Activated CD4-positive, alpha-beta T cell treated with anti-CD3 and anti-CD28 coated beads, Interleukin-2, amount 50 U/mL, for 48 hours (primary cell): ENCODE data around the gene STRA8.
A peak's percentile ranks its signal among the peaks of the same experiment; 100 is the strongest.

ENCODE experiments used
- DNase-seq, 2 experiments: peaks; one replicate each; pipeline ENCODE4 v3.0.0-alpha.2; 2020

Gene STRA8, protein sequence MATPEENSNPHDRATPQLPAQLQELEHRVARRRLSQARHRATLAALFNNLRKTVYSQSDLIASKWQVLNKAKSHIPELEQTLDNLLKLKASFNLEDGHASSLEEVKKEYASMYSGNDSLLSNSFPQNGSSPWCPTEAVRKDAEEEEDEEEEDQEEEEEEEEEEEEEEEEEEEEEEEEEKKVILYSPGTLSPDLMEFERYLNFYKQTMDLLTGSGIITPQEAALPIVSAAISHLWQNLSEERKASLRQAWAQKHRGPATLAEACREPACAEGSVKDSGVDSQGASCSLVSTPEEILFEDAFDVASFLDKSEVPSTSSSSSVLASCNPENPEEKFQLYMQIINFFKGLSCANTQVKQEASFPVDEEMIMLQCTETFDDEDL

DNA sequence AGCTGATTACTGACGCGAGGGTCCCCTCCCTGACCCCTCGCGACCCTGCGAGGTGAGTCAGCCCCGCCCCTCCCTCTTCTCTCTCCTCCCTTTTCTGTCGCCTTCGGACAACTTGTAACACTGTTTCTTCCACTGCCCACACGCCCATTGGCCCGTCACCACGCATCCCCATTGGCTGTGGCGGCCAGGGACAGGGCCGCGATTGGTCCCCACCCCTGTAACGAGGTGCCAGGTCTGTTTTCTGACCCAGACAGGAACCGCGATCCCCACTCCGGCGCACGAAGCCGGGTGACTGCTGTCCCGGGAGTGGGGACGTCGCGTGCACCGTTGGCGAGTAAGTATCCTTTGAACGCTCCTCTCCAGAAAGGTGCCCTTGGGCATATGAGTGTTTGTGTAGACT lies at the start of gene STRA8:
TSS of gene STRA8 (plus strand) at position 269 of the 400 bp plus-strand sequence. CDS start 6,687 bp downstream, outside the sequence.
- DNase-seq: no peak

DNA sequence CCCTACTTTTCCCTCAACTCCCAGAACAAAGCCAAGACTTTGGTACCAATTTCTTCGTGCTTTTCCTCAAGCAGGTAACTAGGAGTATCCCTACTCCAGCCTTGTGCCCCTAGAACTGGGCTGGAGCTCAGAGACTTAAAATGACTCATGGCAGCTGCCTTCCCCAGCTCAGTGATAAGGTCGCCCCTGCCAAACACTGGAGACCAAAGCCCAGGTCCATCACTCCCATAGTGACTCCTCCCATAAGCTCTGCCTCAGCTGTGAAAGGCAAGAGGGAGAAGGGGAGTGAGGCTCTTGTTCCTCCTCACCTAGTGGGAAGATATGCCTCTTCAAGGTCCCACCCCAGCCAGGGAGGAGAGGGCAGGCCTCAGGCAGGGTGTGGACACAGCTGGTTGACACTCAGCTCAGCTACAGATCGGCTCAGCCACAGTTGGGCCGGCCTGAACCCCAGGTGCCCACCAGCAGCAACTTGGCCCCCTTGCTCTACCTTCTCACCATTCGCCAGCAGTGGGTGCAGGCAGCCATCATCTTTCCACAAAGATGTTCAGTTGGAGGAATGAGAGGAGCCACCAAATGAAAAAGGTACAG lies 49.3 kb upstream of the STRA8 start:
- no peak for DNase-seq

DNA sequence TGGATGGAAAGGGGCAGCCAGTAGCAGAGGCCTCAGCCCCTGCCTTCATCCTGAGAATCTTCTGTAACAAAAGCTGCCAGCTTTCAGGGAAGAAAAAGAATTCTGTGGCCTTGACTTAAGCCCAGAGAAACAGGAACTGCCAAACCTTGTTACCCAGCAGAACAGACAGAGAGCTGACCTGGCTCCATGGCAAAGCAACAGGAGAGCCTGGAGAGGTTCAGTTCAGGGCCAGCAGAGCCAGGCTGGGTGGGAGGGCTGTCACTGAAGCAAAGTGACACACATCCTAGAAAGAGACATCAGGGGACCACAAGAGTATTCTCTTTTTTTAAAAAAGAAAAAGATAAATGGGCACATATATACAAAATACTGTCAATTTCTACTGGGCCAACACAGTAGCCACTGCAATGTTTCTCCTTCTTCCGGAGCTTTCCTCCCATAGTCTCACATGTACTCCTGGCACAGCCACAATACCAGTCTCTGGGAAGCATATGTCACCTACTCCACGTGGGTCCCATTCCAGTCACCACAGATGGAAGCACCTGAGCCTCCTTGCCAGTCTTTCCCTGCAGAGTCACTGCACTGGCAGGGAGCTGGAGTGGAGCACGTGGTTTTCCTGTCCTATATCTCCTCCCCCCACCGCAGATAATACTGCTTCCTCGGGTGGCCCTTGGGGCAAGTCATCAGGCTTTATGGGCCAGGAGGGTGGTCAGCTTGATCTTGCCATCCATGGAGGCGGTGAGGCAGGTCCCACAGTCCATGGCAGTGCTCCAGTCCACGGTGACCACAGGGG lies 48.0 kb upstream of the STRA8 start:
- DNase-seq: no peak

DNA sequence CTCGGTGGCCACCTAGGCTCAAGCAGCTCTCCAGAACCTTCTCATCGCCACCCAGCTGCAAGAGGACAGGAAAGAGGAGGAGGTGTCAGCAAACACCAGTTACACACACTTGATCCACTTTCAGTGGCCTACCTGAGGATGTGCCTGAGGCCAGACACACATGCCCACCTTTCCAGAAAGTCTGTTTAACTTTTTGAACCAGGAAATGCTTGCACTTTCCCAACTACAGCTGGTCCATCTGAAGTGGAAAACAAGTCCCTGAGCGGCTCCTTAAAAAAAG lies 47.4 kb upstream of the STRA8 start:
- DNase-seq: no peak

DNA sequence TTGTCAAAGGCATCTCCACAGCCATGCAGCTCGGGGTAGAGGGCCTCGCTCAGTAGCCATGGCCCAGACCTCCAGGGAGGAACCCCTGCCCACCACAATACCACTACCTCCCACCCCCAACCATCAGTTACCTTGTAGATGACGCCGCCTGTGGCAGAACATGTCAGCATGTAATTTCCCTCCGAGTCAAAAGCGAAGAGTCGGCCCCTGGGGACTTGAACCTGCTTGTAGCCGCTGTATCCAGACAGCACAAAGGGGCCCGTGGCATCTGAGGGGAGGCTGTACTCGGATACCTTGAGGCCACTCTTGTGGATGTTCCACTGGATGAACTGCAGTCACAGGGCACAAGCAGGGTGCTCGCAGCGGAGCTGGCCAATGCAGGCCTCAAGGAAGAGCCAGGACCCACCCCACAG lies 46.8 kb upstream of the STRA8 start:
- peak in 1 of 2 experiments; percentile 46 for DNase-seq

DNA sequence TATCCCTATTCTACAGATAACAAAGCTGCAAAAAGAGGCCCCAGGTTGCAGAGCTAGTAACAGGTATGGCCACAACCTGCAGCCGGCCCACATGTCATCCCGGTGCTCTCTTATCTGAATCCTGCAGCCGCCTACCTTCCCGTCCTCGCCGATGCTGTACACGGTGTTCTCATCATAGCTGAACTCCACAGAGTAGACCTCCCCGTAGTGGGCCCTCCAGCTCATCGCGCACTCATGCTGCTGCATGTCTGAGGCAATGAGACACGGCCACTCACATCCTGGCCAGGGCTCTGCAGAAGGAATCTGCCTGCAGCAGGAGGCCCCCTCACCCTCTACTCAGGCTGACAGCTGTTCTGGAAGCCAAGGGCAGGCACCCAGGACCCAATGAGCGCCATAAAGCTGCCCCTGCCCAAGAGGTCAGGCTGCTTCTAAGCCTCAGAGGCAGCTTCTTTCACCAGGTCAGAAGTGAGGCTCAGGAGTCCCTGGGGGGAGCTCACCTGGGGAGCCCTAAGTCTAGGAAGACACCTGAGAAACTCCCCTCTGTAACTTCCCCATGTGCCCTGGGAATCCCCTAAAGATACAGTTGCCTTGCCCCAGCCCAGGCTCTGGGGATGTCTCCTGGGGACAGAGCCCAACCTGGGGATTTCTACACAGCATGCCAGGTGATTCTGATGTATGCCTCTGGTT lies 45.2 kb upstream of the STRA8 start:
- DNase-seq: no peak

DNA sequence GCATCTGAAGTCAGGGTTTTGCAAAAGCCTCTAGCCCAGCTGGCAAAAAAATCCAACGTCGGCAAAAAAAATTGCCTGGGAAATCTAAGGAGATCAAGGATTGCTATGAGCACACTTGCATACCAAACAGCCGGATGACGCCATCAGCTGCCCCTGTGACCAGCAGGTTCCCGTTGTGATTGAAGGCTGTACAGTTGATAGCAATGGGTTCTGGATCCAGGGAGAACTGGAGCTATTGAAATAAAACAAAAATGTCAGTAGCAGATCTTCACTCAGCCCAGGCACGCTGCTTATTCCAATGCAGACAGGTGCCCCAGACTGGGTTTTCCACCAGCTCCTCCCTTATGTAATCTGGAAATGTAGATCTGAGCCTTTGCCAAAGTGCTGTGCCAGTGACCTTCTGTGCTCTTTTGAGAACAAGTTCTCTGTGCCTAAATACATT lies 44.4 kb upstream of the STRA8 start:
- no peak for DNase-seq

DNA sequence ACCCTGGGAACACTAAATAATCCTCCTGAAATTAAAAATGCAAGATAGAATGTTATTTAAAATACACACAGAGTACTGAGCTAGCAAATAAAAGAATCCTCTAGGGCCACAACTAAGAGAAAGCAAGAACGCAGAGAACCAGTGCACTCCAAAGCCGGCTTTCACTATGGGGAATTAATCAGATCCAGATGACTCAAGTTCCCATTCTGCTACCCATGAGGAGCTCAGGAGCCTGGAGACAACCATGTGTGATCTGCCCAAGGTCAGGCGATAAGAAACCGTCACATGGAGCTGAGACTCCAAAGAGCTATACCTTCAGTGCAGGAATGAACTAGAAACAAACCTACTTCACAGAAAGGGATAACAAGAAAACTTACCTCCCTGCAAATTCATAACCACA lies 43.7 kb upstream of the STRA8 start:
- DNase-seq: no peak

DNA sequence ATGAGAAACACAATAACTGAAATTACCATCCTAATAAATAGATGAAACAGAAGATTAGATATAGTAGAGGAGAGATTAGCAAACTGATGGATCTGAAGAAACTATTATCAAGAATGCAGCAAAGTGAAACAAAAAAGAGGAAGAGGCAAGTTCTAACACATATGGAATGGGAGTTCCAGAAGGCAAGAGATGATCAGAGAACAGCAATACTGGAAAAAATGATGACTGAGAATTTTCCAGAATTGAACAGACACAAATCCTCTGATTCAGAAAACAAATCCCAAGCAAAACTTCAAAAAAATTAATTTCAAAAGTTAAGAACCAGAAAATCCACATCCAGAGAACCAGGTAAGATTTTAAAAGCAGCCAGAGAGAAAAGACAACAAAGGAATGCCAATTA lies 42.9 kb upstream of the STRA8 start:
- no peak for DNase-seq

DNA sequence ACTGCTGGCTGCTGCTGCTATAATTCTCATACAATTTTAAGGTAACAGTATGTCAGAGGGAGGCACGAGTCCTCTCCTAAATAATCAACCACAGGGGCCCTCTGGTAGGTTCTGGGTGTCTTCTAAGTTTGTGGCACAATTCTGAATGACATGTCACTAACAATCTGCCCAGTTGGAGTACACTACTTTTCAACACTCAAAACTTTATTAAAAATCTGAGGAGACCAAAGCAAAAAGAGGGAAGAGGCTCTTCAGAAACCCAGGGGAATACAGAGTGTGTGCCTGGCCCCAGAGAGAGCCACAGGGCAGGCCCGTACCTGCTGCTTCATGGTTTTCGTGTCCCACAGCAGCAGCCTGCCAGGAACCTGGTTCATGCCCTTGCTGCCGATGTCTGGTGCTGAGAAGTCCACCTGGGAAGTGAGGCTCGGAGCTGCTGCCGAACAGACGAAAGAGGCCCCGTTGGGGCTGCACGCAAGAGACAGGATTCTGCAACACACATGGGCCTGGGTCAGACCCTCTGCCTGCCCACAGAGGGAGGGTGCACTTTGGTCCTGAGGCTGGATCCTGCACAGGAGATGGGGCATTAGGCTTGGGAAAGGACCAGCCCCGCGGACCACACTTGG lies 40.6 kb upstream of the STRA8 start:
- no peak for DNase-seq

DNA sequence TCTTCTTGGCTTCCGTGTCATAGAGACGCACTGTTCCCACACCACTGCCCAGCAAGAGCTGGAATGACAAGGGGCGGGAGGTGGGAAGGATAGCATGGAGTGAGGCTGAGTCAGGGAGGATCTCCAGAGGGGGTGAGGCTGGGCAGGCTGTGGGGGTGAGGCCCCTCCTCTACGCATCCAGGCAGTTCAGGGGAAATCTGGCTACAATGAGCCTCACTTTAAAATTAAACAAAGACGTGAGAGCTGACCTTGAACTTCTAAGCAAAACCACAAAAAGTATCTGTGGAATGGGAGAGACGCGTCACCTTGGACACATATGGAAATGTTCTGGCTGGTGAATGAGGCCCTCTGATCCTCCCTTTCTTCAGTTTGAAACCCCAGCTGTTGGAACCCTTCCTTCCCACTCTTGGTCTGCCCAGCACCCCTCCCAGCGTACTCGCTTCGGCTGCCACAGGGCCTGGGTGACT lies 40.0 kb upstream of the STRA8 start:
- DNase-seq: no peak

DNA sequence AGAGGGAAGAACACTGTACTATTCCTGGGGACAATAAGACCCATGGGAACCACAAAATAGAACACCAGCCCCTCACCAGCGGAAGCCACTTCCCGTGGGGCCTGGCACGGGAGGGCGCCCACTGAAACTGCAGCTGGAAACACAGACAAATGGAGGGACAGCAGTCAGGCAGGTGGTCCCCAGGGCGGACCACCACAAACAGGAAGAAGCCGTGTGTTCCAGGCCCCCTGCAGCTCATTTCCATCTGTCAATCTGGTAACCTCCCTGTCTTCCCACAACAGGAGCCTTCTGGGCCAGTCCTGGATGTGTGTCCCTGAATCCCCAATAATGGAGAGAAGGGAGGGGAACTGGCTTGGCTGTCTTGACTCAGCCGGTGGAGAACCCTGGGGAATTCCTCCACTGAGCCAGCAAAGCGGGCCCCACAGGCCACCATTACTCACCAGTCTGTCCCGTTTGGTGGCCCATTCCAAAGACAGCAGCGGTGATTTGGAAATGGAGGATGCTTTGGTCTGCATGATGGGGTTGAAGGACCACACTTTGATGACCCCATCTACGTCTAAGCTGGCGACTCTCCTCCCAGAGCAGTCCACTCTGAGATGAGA lies 39.0 kb upstream of the STRA8 start:
- DNase-seq: no peak

DNA sequence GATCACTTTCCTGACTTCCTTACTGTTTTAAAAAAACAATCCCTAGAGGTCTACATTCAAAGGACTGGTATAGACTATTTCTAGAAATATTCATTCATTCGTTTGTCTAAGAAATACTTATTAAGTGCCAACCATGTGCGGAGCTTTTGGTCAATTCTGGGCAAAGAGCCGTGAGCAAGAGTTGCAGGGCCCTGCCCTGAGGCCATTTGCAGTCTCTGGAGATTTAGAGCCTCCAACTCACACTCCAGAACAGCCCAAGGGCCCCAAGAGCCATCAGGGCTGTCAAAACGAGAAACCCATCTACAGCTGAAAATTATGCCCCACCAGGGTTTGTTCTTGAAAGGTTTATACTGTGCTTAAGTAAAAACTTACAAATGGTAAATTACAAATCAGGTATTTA lies 38.5 kb upstream of the STRA8 start:
- no peak for DNase-seq

DNA sequence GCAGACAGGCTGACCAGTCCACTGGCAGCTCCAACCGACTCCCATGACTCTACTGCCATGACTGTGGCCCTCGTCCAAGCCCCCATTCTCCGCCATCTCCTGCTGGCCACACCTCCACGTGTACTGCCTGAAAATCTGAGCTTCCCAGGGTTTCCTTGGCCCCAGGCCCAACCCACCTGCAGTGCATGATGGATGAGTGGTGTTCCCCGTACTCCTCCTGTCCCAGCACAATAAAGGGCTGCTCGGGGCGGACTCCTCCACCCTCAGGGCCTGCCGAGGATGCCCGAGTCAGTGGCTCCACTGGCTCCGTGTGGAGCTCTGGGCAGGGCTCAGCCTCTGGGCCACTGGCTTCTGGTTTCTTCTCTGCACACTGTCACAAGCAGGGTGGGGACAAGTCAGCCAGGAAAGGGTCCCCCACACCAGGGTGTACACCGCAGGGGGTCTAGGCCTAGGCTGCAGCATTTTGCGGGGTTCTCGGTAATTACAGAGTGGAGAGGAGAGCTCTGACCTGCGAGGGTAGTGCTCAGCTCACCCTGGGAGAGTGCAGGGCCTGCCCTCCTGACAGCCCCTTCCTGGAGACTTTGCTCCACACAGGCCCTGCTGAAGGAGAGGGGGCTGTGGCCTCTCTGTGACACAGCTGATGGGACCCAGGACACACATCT lies 37.5 kb upstream of the STRA8 start:
- no peak for DNase-seq

DNA sequence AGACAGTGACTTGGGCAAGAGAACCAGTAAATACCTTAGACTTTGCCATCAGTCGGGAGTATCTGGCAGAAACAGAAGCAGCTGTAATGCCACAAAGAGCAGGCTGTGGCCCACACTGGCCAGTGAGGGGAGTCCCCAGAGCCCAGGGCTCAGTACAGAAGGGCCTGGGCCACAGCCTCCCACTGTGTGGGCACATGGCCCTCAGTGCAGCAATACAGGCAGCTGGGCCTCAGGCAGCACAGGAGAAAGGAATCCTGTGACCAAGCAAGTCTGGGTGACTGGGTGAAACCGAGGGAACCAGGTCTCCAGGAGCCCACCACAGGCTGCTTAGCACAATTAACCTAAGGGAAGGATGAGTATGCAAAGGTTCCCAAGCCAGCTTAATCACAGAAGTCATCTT lies 36.3 kb upstream of the STRA8 start:
- DNase-seq: no peak

DNA sequence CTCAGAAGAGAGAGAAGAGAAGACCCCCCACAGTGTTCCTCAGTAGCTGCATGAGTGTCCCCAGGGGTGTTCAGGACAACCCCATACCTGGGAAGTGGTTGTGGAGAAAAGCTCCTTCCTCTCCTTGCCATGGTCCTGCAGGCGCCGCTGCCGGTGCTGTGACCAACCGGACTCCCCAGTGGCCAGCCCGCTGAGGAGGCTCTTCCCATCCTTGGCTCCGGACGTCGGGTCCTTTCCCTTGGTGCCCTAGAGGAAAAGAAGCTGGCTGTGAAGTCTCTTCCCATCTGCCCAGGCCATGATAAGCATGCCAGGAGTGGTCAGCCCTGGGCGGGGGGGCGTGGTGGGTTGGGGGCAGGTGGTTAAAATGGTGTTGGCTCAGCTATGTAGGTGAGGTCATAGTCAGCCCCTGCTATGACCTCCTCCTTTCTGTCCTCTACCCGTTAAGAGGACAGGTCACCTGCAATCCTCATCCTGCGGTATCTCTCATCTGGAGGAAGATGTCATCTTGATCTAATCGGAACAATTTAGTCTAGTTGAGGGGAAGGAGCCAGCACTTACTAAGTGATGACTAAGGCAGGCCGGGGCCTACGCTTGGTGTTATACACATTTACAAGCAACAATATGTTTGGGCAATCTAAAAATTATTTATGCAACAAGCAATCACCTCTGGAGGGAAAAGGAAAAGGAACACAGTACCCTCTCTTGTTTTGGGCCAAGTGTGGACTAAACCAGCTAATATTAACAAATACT lies 35.6 kb upstream of the STRA8 start:
- no peak for DNase-seq

DNA sequence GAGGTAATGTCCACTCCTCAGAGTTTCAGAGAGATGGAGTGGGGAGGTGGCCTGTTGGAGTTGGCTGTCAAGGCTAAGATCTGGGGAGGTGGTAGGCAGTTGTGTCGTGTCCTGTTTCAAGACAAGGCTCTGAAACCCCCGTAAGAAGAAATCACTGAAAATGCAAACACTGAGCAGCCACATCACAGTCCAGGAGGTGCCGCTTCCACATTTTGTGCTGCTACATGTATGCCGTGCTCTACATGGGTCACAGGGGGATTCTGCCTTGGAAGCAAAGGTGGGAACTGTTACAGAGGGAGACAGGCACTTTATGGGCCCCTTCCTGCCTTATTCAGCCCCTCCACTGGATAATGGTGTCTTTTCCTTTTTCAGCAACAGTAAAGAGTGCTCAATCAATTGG lies 34.2 kb upstream of the STRA8 start:
- DNase-seq: no peak

DNA sequence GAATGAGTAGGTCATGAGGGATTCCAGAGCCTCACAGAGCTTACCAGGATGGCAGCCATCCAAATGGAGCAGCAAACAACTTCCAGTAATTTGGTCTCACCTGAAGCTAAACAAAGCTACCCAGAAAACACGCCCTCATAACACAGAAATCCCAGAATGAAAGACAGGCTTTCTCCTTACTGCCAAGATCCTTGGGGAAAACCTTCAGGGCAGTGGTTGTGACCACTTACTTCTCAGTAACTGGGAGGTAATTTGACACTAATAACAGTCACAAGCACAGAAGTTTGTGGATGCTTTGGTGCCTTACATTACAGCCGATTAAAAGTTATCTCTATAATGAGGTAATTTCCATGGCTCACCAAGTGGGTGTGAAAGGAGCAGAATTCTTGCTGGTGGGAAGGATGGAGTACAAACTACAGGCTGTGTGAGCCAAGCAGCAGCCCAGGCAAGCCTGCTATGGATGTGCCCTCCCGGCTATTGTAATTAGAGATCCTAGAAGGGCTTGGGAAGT lies 32.8 kb upstream of the STRA8 start:
- no peak for DNase-seq

DNA sequence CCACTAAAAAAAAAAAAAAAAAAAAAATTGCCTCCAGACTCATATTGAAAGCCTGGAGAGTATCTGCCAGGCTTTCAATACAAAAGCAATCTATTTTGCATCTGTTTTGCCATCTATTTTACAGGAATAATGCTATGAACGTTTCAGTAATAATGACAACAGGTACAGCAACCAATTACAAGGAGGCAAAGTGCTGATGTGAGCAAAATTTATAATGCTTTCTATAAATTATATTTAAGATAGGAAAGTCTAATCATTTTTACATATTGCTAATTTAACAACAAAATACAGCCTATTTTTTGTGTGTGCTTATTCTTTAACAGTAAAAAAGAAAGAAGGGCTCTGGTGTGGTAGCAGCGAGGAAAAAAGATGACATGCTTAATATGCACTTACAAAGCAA lies 32.3 kb upstream of the STRA8 start:
- DNase-seq: no peak

DNA sequence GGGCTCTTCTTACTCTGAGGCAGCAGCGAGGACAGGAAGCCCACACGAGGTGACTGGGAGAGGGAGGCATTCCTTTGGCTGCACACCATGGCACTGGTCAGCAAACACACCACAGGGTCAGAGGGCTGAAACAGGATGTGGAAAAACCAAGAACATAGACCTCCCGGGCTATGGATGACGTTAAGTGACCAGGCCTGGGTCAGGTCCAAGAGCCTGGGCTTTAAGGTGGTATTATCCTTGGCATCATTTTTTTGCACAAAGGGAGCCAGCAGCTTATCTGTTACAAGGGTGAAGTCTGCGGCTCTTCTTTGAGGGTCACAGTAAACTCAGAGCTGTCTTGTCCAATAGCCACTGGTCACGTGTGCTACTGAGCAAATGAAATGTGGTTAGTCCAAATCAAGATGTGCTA lies 29.3 kb upstream of the STRA8 start:
- no peak for DNase-seq

DNA sequence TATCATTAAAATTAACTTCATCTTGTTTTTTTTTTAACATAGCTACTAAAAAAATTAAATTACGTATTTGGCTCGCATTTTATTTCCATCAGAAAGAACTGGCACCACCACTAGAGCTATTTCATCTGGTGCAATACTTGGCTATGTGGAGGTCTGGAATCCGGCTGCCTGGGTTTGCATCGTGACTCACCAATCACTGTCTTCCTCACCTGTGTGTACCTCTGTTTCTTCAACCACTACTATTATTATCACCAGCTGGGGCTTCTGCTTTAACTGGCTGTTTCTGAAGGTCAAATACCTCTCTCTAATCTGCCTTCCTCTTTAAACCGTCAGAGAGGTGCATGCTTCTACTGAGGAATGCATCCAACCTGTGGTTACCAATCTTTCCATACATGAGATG lies 28.8 kb upstream of the STRA8 start:
- DNase-seq: no peak
